ENCODE measurements around the gene TPP1.

TPP1 gene

DNA sequence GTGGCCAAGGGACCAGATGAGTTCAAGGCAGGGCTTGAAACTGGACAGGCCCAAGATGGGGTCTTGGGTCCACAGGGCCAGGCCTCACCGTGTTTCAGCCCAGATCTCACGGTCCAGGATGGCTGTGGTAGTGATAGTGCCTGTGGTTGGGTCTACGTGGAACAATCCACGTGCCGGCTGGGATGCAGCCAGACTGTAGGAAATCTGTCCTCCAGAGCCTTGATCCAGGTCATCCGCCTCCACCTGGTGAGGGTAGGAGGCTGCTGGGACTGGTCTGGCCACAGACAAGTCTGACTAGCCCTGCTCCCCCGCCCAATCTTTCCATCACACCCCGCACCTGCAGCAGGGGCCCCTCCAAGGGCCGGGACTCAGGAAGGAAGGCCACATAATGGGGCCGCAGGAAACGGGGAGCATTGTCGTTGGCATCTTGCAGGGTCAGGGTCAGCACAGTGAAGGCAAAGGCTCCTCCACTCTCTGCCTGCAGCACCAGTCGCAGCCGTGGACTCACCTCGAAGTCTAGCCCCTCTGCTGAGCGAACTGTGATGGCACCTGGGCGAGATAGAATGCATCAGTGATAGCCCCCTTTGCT lies 6.7 kb upstream of the TPP1 start:
- TF ChIP-seq TAF1 (IDR thresholded peaks at IDR 0.05; ENCODE audit: borderline replicate concordance, low read depth, low read length) (no peak), POLR2AphosphoS5 (IDR thresholded peaks at IDR 0.05; ENCODE audit: low read depth, low read length) (no peak)
- no peak for DNase-seq (ENCODE audit: insufficient read length)
- FAIRE-seq, result no peak

DNA sequence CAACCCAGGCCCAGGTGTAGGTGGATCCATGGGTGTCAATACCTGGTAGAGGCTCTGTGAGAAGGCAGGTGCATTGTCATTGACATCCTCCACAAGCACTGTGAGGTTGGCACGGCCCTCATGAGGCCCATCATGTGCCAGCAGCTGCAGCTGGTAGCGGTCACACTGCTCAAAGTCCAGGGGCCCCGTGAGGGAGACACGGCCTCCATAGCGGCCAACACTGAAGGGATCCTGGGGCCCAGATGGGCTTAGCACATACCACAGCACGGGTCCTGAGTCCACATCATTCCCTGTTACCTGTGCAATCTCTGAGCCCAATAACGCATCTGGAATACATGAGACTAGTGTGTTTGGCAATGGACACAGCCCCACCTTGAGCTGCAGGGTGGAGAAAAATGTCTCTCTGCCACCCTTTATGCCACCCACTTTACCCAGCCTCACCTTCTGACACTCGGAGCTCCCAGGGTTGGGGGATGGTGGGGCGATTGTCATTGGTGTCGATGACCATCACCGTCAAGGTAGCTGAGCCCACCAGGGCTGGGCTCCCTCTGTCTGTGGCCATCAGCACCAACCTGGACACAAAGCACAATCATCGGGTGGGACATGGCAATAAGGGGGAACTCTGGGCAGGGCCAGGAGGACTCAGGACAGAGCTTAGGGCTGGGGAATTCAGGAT lies 6.1 kb upstream of the TPP1 start:
- TF ChIP-seq TAF1 (IDR thresholded peaks at IDR 0.05; ENCODE audit: borderline replicate concordance, low read depth, low read length) (no peak), POLR2AphosphoS5 (IDR thresholded peaks at IDR 0.05; ENCODE audit: low read depth, low read length) (no peak), POLR2A (IDR thresholded peaks at IDR 0.05; ENCODE audit: low read depth, low read length) (no peak)
- no peak for DNase-seq (ENCODE audit: insufficient read length)
- FAIRE-seq, result no peak

DNA sequence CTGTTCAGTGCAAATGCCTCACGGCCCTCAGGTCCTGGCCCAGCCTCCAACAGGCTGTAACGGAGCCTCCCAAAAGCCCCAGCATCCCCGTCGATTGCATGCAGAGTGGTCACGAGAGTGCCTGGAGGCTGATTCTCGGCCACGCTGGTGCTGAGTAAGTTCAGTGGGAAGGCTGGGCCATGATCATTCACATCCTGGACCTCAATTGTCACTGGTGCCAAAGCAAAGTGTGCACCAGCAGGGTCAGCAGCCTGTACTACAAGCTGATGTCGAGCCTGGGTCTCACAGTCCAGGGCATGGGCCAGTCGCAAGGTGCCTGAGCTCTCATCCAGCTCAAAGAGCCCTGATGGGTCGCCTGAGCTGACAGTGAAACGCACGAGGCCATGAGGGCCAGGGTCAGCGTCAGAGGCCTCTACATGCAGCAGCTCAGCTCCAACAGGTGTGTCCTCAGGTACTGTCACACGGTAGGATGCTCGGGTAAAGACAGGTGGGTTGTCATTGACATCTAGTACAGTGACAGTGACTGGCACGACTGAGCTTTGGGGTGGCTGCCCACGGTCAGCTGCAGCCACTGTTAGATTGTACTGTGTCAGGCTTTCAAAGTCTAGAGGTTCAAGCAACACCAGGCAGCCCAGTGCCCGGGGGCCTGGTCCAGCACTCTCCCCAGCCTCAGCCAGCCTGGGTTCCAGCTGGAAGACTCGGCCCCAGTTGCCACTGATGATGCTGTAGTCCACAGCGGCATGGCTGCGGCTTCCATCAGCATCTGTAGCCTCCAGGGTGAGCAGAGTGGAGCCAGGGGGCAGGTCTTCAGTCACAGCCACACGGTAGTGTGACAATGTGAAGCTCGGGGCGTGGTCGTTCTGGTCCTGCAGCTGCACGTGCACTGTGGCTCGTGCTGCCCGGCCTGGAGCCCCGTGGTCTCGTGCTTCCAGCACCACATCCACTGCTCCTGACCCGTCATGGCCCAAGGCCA lies 4.5 kb upstream of the TPP1 start:
- TF ChIP-seq POLR2AphosphoS5 (IDR thresholded peaks at IDR 0.05; ENCODE audit: low read depth, low read length) (no peak), TAF1 (IDR thresholded peaks at IDR 0.05; ENCODE audit: borderline replicate concordance, low read depth, low read length) (no peak), POLR2A (IDR thresholded peaks at IDR 0.05; ENCODE audit: low read depth, low read length) (no peak)
- FAIRE-seq (no peak), DNase-seq (ENCODE audit: insufficient read length) (no peak)

DNA sequence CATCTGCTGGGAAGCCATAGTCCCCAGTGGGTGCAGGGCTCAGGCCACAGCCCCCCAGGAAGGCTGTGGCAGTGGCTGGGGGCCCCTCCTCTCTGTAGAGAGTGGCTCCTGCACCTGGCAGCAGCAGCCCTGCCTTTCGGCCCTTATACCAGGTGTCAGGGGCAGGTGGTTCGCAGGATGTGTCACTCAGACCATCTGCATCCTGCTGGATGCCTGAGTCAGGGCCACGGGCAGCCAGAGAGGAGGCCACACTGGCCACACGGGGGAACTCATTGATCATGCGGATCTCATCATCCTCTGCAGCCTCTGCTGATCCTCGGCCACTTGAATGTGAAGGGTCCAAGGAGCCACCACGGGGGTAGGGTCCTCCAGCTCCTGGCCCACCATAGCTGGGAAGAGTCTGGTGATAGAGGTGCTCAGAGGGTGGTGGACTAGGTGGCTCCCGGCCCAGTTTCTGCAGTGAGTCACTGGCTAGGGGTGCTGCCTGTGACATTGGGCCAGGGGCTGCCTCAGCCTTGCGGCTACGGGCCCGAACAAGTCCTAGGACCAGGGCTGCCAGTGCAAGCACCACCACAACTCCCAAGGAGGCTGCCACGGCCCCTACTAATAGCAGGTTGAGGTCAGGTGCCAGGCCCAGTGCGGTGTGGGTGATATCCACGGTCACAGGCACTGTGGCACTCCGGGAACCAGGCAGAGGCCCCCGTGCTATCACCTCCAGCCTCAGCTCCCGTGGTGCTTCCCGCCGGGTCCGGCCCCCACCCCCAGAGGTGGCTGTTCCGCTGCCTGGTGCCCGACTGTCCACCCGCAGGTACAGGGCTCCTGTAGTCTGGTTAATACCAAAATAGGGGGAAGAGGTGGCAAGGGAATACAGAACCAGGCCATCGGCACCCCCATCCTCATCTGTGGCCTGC lies 3.3 kb upstream of the TPP1 start:
- TF ChIP-seq POLR2AphosphoS5 (IDR thresholded peaks at IDR 0.05; ENCODE audit: low read depth, low read length), result no peak
- TF ChIP-seq TAF1 (IDR thresholded peaks at IDR 0.05; ENCODE audit: borderline replicate concordance, low read depth, low read length), result no peak
- no peak for TF ChIP-seq POLR2A (IDR thresholded peaks at IDR 0.05; ENCODE audit: low read depth, low read length)
- no peak for FAIRE-seq
- DNase-seq (ENCODE audit: insufficient read length), result no peak

DNA sequence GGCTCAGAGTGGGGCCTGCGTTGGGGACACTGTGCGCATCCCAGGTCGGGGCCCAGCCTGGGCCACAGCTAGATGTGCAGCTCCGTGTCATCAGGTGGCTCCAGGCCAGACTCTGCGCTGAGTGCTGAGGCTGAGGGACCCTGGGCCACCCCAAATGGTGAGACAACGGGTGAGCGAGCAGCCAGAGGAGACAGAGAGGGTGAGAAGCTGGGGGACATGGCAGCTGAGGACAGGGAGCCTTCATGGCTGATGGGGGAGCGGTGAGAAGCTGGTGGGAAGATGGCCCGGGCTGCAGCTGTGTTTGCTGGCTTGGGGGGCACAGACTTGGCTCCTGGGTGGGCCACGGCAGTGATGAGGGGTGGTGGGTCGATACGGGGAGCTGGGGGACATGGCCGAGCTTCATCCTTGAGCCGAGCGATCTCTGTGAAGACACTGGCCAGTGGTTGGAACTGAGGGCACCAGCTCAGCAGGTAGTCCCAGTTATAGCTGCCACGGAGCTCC lies 2.5 kb upstream of the TPP1 start:
- TF ChIP-seq POLR2AphosphoS5 (IDR thresholded peaks at IDR 0.05; ENCODE audit: low read depth, low read length) (no peak), POLR2A (IDR thresholded peaks at IDR 0.05; ENCODE audit: low read depth, low read length) (no peak), TAF1 (IDR thresholded peaks at IDR 0.05; ENCODE audit: borderline replicate concordance, low read depth, low read length) (no peak)
- FAIRE-seq, result no peak
- no peak for DNase-seq (ENCODE audit: insufficient read length)

DNA sequence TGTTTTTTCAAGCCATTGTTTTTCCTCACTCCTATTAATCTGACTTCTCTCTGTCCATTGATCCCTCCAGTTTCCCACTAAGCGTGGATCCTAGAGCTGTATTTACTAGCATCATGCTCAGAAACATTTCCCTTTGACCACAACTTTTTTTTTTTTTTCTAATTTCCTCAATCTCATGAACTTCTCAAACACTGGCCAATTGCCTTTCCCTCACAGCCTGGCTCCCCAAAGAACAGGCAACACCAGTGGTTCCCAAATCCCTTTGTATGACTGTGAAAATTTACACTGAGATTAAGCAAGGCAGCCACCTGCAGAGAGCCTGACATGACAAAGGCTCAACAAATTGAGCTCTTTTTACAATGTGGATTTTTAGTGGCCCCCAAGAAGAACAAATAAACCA lies 1.4 kb upstream of the TPP1 start:
- no peak for DNase-seq (ENCODE audit: insufficient read length)
- FAIRE-seq, result no peak
- TF ChIP-seq TAF1 (IDR thresholded peaks at IDR 0.05; ENCODE audit: borderline replicate concordance, low read depth, low read length), result no peak
- TF ChIP-seq POLR2A (IDR thresholded peaks at IDR 0.05; ENCODE audit: low read depth, low read length), result no peak
- no peak for TF ChIP-seq POLR2AphosphoS5 (IDR thresholded peaks at IDR 0.05; ENCODE audit: low read depth, low read length)

DNA sequence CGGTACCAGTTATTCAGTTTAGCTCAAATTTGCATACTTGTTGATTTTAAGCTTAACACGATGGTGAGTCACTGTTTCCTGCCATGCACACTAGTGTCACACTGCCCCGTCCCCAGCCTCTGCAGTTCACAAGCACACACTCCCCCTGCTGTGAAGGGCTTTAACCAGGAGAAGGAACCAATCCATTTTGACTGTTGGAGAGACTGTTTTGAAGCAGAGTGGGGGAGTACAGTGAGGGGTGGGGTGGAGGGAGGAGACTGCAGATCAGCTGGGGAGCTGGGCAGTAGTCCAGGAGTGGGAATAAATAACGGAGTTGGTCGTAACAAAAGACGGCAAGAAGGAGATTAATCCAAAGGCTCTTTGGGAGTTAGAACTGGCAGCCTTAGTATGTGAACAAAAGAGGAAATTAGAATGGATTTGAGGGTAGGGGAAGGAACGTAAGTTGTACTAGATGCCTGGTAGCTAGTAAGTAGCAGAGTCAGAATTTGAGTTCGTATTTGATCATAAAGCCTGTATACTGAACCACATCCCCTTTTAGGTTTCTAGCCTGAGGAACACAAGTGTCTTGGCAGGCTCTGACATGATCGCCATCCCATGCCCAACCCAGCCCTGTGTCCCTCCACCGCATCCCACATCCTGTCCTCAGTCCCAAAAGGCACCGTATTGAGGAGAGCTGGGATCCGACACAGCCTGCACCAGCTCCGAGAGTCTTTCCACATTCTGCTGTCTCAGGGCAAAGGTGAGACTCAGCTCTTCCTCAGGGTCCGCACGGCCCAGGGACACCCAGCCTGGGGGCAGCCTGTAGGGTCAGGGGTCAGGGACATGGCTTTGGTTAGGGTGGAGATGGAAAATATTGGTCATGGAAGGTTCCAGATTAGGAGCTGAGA lies 862 bp downstream of the TPP1 start:
- peak; percentile 74 for FAIRE-seq
- TF ChIP-seq POLR2AphosphoS5 (IDR thresholded peaks at IDR 0.05; ENCODE audit: low read depth, low read length), result no peak
- no peak for TF ChIP-seq TAF1 (IDR thresholded peaks at IDR 0.05; ENCODE audit: borderline replicate concordance, low read depth, low read length)
- no peak for TF ChIP-seq POLR2A (IDR thresholded peaks at IDR 0.05; ENCODE audit: low read depth, low read length)

DNA sequence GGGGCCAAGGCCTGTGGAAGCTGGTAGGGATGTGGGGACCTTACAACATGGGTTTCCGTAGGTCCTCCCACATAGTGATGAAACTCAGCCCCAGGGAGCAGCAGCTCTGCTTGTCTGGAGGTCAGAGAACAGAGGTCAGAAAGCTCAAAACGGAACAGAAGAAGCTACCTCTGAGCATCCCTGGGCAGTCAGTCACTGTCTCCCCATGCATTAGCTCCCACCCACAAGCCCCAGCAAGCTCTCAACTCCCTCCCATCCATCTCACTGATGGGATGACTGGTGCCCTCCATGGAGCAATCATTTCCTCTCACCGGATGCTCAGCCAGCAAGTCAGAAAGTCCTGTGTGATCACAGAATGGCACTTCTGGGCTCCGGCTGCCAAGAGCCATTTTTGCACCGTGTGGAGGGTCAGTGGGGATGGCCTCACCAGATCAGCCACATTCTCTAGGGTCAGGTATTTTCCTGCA lies 1.9 kb downstream of the TPP1 start:
- DNase-seq (ENCODE audit: insufficient read length) (no peak), FAIRE-seq (no peak)
- TF ChIP-seq POLR2AphosphoS5 (IDR thresholded peaks at IDR 0.05; ENCODE audit: low read depth, low read length) (no peak), POLR2A (IDR thresholded peaks at IDR 0.05; ENCODE audit: low read depth, low read length) (no peak), TAF1 (IDR thresholded peaks at IDR 0.05; ENCODE audit: borderline replicate concordance, low read depth, low read length) (no peak)

More for the DNA sequence above, 862 bp downstream of the TPP1 start:
- no peak for DNase-seq (ENCODE audit: insufficient read length)

DNA sequence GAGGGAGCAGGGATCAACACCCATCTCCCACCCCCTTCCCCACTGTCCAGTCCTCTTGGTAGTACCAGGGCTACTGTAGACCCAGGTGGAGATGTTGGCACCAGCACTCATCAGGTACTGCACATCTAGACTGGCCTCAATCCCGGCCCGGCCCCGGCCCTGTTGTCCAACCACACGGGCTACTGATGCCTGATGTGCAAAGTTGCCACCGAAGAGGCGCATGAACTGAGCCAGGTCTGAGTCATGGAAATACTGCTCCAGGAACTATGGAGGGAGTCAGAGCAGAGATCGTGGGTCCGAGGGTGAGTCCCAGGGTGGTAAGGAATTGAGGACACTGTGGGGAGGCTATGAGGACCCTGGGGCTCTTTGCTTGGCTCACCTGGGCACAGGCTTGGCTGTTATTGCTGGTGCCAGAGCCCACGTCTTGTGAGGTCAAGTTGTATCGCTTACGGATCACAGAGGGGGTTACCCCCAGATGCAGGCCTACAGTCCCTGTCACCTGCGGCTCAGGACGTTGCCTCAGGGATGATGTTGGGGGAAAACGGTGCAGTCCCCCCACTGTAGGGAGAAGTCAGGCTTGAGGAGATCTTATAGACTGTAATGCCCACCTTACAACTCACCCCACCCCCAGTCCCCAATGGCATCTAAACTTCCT lies 2.5 kb downstream of the TPP1 start:
- DNase-seq (ENCODE audit: insufficient read length) (no peak), FAIRE-seq (no peak)
- TF ChIP-seq POLR2AphosphoS5 (IDR thresholded peaks at IDR 0.05; ENCODE audit: low read depth, low read length) (no peak), POLR2A (IDR thresholded peaks at IDR 0.05; ENCODE audit: low read depth, low read length) (no peak), TAF1 (IDR thresholded peaks at IDR 0.05; ENCODE audit: borderline replicate concordance, low read depth, low read length) (no peak)

Data from GM12892 (cell line).